Measurements from ENCODE around the gene UBAC2.

Gene UBAC2

DNA sequence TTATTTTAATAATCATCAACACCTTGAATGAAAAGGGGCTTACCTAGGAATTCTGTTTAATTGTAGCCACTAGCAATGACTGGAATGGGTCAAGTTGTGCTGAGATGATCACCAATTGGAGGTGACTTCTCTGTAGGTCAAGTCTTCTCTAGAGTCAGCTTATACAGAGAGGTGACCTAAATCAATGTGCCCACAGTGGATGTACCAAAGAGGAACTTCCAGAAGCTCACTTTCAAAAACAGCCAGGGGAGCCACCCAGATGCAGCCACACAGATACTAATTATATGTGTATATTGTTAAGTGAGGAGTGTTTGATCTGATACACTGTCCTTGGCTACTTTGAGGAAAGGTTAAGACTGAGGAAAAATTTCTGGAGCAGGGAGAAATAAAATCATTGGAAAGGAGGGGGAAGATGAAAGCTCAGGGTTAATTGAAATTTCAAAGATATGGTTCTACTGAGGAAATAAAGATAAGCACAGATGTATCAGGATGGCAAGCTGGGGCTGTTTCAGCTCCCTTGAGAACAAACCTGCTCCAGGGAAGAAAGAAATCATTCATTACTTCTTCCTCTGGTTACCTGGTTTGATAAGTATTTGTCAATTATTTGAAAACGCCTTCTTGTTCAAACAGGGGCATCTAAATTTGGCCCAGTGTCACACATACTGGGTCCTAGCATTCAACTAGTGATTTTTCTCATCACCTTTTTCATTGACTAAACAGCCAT, 101.4 kb downstream of the UBAC2 start:
- Histone ChIP-seq H3K9me3 (no peaks in the 10 kb centered on the region), H3K36me3 (no peaks in the 10 kb centered on the region), H3K4me3 (ENCODE audit: low read depth, low read length) (no peak overlapping the region), H3K4me1 (no peaks in the 10 kb centered on the region), H3K27me3 (no peaks in the 10 kb centered on the region)
- no peak for DNase-seq
- TF ChIP-seq, protein P1, sequence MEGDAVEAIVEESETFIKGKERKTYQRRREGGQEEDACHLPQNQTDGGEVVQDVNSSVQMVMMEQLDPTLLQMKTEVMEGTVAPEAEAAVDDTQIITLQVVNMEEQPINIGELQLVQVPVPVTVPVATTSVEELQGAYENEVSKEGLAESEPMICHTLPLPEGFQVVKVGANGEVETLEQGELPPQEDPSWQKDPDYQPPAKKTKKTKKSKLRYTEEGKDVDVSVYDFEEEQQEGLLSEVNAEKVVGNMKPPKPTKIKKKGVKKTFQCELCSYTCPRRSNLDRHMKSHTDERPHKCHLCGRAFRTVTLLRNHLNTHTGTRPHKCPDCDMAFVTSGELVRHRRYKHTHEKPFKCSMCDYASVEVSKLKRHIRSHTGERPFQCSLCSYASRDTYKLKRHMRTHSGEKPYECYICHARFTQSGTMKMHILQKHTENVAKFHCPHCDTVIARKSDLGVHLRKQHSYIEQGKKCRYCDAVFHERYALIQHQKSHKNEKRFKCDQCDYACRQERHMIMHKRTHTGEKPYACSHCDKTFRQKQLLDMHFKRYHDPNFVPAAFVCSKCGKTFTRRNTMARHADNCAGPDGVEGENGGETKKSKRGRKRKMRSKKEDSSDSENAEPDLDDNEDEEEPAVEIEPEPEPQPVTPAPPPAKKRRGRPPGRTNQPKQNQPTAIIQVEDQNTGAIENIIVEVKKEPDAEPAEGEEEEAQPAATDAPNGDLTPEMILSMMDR (IDR thresholded peaks at IDR 0.05; ENCODE audit: low read depth, low read length), result no peak

DNA sequence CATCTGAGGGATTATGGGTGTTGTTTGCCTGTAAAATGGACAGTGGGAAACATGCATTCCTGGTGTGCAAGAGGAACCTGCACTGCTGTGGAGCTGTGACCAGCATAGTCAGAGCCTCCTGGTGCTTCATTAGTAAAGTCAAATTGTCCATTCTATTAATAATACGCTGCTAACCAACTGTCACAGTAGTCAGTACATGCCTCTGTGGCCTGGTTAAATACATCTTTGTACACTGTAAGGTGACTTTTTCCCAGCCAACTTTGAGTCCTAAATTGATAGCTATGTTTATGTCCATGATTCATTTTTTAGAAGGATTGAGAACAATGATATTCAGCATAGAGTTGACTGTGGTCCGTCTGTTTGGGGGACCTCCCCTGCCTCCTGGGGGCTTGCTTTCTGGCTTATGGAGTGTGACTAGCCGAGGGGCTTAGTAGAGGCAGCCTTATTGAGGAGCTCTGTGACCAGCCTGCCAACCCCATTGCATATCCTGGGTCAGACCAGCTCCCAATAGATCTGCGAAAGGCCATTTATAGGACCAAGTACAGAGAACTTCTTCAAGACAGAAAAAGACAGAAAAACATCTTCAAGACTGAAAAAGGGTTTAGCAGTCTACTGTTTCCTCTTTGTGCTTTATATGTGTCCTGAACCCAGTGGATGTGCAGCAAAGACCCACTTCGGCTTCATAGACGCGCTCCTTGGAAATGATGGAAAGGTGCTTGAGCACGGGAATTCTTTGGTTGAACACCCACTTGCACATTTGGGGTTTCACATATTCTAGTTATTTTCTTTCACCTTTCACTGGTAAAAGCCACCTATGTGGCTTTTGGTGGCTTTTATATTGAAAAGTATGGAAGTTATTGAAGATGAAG, 102.2 kb downstream of the UBAC2 start:
- H3K4me1 ChIP-seq, result no peaks in the 10 kb centered on the region
- H3K9me3 ChIP-seq, result no peaks in the 10 kb centered on the region

DNA sequence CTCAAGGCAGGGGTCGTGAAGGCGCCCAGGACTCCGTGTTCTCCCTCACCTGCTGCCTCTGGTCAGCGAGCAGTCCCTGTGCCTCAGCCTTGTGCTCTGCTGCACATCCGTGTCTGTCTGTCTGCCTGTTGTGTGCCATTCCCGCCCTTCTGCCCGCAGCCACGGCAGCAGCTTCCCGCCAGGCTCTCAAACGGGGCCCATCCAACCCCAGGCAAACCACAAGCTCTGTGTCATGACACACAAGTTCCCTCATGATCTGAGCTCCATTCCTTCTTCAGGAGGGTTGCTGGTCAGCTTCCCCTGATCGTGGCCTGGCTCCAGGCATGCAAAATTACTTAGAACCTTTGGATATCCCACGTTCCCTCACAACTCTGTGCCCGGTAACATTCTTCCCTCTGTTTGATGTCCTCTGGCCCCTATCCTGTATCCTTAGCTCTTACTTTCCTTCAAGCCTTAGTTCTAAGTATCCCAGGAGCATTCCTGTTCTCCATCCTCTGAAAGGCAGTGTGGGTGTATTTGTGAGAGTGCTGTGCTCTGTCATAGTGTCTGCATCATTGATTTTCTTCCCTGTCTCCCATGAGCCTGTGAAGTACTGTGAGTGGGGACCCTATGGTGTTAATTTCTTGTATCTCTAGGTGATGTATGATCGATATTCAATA, 103.3 kb downstream of the UBAC2 start:
- H3K4me1 ChIP-seq, result no peaks in the 10 kb centered on the region
- no peaks in the 10 kb centered on the region for H3K9me3 ChIP-seq
- no peaks in the 10 kb centered on the region for H3K27me3 ChIP-seq
- H3K4me3 ChIP-seq (ENCODE audit: low read depth, low read length), result no peak overlapping the region
- TF ChIP-seq, protein P1 (IDR thresholded peaks at IDR 0.05; ENCODE audit: low read depth, low read length), result no peak
- no peak for DNase-seq
- no peaks in the 10 kb centered on the region for H3K36me3 ChIP-seq

More for the DNA sequence above, 102.2 kb downstream of the UBAC2 start:
- TF ChIP-seq, protein P1 (IDR thresholded peaks at IDR 0.05; ENCODE audit: low read depth, low read length), result no peak
- no peaks in the 10 kb centered on the region for H3K36me3 ChIP-seq
- H3K27me3 ChIP-seq, result no peaks in the 10 kb centered on the region
- H3K4me3 ChIP-seq (ENCODE audit: low read depth, low read length), result no peak overlapping the region
- no peak for DNase-seq

DNA sequence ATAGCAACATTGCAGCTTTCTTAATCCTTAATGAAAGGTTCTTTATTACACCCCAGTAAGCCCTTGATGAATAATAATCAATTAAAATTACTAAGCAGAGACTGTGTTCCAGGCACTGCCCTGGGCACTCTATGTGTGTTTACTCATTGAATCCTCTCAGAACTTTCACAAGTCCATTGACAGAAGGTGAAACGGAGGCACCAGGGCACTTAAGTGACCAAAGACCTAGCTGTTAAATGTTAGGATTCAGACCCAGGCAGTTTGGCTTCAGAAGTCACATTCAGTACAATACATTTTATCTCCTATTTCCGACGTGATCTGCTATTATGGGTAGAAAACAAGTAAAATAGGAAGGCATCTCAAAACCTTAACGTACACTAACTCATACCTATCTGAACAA, 103.9 kb downstream of the UBAC2 start:
- no peak for DNase-seq
- TF ChIP-seq, protein P1 (IDR thresholded peaks at IDR 0.05; ENCODE audit: low read depth, low read length), result no peak
- H3K9me3 ChIP-seq, result no peaks in the 10 kb centered on the region
- H3K27me3 ChIP-seq, result no peaks in the 10 kb centered on the region
- no peaks in the 10 kb centered on the region for H3K4me1 ChIP-seq
- H3K4me3 ChIP-seq (ENCODE audit: low read depth, low read length), result no peak overlapping the region
- H3K36me3 ChIP-seq, result no peaks in the 10 kb centered on the region

DNA sequence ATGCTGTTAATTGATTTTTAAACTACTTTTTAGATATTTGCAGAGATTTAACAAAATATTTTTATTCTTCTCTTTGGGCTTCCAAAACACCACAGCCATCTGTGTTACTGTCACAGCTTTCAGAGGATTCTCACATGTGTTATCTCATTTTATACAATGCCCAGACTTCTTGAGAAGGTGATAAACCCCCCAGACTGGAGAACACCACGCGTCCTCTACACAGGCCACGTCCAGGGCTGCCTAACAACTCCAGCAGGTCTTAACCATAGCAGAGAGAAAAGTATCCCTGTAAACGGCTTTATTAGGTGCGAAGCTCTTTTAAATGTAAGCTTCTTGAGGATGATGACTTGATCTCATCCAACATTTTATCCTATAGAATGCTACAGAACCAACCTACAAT, 104.5 kb downstream of the UBAC2 start:
- Histone ChIP-seq H3K4me3 (ENCODE audit: low read depth, low read length) (no peak overlapping the region), H3K4me1 (no peaks in the 10 kb centered on the region), H3K27me3 (no peaks in the 10 kb centered on the region), H3K36me3 (no peaks in the 10 kb centered on the region), H3K9me3 (no peaks in the 10 kb centered on the region)
- DNase-seq, result no peak
- TF ChIP-seq, protein P1 (IDR thresholded peaks at IDR 0.05; ENCODE audit: low read depth, low read length), result no peak
